K562 (cell line): ENCODE results near the gene SLC16A1. TPM values are rescaled to one million over a fixed set of nuclear protein-coding genes. Genes with fewer than 3 reads are reported as not detected.

Experiments
- JUND ChIP-seq, 2 experiments: IDR thresholded peaks; 2 replicates in 1 of 2; 3 replicates in 1 of 2; pipeline ENCODE4 v1.6.1; 2011; ENCODE audit warnings: borderline replicate concordance in 2 of 2, low read depth in 2 of 2, low read length in 2 of 2, improper control_type of control experiment in 1 of 2, missing biosample characterization in 1 of 2, missing genetic modification characterization in 1 of 2, missing genetic modification reagents in 1 of 2
- MGA ChIP-seq: fragments of 450-650 bp; IDR thresholded peaks from 2 replicates; pipeline ENCODE4 v1.6.1; 2016; ENCODE audit warnings: mild to moderate bottlenecking, moderate library complexity
- NFYB ChIP-seq: IDR thresholded peaks from 2 replicates; pipeline ENCODE4 v1.6.1; 2011; ENCODE audit warnings: mild to moderate bottlenecking, moderate library complexity; ENCODE audit not compliant: insufficient read length; ENCODE audit errors: extremely low read depth
- TCF7L2 ChIP-seq: fragments of 150-350 bp; IDR thresholded peaks from 2 replicates; pipeline ENCODE4 v1.6.1; 2016; ENCODE audit warnings: low read depth, mild to moderate bottlenecking, low read length, moderate library complexity
- ZNF609 ChIP-seq: sonication (generic); formaldehyde crosslinking; IDR thresholded peaks from 2 replicates; pipeline ENCODE4 v1.8.1; 2023; ENCODE audit warnings: missing genetic modification reagents, mild to moderate bottlenecking, borderline replicate concordance
- polyA plus RNA-seq, 8 experiments: library from polyadenylated mRNA; depleted of rRNA in 4 of 8; stranded (reverse) in 5 of 8; unstranded in 3 of 8; fragments of >200 nt; fragmentation: Nextera tagmentation in 2 of 8; fragmentation: Illumina TruSeq in 1 of 8; extraction: Ambion mirVana in 2 of 8; extraction: Trizol in 1 of 8; gene quantifications; 2 replicates each; pipeline versions ENCODE4 v1.2.1 to v1.2.3, GENCODE V29; 2011 to 2014; ENCODE audit warnings: inconsistent platforms in 1 of 8, missing spikeins in 1 of 8
- total RNA-seq, 7 experiments: library from RNA; depleted of rRNA in 6 of 7; stranded (reverse); fragments of >200 nt in 6 of 7; fragmentation: Illumina TruSeq in 2 of 7; extraction: Trizol in 2 of 7; gene quantifications; 2 replicates each; pipeline versions ENCODE4 v1.2.1 to v1.2.3, GENCODE V29; 2011 to 2021; ENCODE audit warnings: low replicate concordance in 1 of 7
- TF ChIP-seq, protein P1 (sequence below), 3 experiments: fragments of 200-800 bp in 1 of 3; sonication (Bioruptor generic) in 1 of 3; sonication (generic) in 1 of 3; formaldehyde crosslinking in 1 of 3; IDR thresholded peaks; 2 replicates each; pipeline versions ENCODE4 v1.6.1 to v1.8.0; 2016 to 2022; ENCODE audit warnings: mild to moderate bottlenecking in 2 of 3, missing compliant biosample characterization in 2 of 3, missing genetic modification characterization in 2 of 3, missing genetic modification reagents in 1 of 3

Gene SLC16A1
- total and polyA plus RNA-seq, 9 of the 15 experiments (the other 6 are each of a cell fraction or from before 2014, with no cell fraction given), result 73.1 to 244 (median 117) TPM

GRCh38 chr1:112954945-112955772, 837 bp downstream of the SLC16A1 start (continued):
- TF ChIP-seq ZNF609 (CRISPR knock-in tag), result no peak
- TF ChIP-seq MGA, result no peak
- no peak for TF ChIP-seq NFYB
- TF ChIP-seq, protein P1, sequence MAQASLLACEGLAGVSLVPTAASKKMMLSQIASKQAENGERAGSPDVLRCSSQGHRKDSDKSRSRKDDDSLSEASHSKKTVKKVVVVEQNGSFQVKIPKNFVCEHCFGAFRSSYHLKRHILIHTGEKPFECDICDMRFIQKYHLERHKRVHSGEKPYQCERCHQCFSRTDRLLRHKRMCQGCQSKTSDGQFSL (CRISPR knock-in tag; IDR thresholded peaks at IDR 0.05), result no peak
- TF ChIP-seq, protein P1 (tag; IDR thresholded peaks at IDR 0.05), result no peak
- TF ChIP-seq JUND (IDR thresholded peaks at IDR 0.05; ENCODE audit: borderline replicate concordance, low read depth, low read length), result no peak
- TF ChIP-seq JUND (tag; IDR thresholded peaks at IDR 0.05; ENCODE audit: borderline replicate concordance, low read depth, low read length), result no peak; the same call in 2 of the 3 replicates
- no peak for TF ChIP-seq TCF7L2
